ENCODE data around the gene ME3.

The ME3 gene

DNA sequence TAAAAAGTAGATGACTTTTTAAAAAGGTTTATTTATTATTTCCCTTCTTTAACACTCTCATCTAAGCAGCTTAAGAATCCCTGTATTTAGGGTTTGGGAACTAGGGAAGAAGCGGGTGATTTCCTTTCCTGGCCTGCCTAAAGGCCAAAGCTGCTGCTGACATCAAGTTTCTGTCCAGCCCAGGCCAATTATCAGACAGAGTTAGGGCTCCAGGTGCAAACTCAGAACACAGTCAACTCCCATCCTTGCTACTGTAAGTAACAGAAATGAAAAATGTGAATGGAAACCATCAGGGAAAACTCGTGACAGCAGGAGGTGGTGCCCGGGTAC lies 188.8 kb downstream of the ME3 start:
- no peak for DNase-seq

- no peak for DNase-seq
Measured at GRCh38 chr11:86482692-86483091, 189.7 kb downstream of the ME3 start.

DNA sequence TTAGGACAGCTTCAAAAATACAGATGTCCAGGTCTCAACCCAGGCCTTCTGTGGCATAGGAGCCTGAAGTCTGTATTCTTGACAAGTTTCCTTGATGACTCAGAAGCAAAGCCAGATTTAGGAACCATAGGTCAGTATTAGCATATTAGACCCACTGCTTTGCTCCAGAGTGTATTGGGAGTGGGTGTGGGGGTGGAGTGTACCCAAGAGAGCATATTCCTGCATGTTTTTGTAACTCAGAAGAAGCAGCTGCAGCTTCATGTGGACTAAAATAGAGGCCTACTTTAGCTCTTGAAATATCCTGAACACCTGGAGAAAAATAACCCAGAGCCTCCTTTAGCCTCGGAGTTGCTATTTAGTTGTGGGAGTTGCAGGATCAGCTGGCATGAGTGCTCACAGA lies 191.0 kb downstream of the ME3 start:
- no peak for DNase-seq

- no peak for DNase-seq
Measured at GRCh38 chr11:86478348-86478747, 194.1 kb downstream of the ME3 start.

GRCh38 chr11:86477495-86478155 lies 194.8 kb downstream of the ME3 start:
- DNase-seq = no peak

GRCh38 chr11:86476109-86476861 lies 196.1 kb downstream of the ME3 start:
- no peak for DNase-seq

DNA sequence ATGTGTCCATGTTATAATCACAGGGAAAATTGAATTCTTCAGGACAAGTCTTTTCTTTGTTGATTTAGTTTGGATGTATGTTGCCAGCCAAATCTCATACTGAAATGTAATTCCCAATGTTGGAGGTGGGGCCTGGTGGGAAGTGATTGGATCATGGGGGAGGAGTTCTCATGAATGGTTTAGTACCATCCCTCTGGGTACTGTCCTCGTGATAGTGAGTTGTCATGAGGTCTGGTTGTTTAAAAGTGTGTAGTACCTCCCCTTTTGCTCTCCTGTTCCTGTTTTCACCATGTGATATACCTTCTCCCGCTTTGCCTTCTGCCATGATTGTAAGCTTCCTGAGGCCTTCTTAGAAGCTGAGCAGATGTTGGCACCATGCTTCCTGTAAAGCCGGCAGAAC lies 197.4 kb downstream of the ME3 start:
- no peak for DNase-seq

DNA sequence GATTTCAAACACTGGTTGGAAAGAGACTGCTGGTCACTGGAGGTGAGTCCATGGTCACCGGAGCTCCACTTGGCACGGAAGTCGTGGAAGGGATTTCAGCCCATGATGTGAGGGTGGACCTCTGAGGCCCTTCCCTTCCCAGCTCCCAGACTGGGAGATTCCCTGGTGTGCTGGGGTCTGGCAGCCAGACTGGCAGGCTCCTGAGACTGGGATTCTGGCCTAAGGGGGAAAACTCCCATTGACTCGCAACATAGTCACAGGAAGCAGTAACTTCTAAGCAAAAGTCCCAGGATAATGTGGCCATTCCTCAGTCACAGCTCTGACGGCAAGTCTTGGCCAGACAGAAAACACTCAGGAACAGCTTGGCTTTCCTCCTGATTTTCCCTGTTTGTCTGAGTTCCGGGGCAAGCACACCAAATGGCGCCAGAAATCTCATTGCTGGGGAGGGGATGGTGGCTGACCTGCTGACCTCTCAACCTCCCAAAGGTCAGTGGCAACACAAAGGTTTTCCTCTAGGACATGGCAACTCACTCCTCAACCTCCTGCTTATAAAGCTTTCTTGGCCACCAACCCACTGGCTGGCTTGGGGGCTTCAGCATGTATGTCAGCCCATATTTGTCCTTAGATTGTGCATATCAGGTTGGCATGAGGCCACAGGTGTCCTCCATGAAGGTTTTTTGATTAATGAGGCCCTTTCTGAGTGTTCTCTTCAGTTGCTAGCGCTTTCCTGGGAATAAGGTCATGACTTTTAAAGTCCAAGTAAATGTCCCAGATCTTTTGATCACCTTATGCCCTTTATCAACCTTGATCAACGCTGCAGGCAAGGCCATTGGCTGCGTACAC lies 198.2 kb downstream of the ME3 start:
- DNase-seq = no peak

DNA sequence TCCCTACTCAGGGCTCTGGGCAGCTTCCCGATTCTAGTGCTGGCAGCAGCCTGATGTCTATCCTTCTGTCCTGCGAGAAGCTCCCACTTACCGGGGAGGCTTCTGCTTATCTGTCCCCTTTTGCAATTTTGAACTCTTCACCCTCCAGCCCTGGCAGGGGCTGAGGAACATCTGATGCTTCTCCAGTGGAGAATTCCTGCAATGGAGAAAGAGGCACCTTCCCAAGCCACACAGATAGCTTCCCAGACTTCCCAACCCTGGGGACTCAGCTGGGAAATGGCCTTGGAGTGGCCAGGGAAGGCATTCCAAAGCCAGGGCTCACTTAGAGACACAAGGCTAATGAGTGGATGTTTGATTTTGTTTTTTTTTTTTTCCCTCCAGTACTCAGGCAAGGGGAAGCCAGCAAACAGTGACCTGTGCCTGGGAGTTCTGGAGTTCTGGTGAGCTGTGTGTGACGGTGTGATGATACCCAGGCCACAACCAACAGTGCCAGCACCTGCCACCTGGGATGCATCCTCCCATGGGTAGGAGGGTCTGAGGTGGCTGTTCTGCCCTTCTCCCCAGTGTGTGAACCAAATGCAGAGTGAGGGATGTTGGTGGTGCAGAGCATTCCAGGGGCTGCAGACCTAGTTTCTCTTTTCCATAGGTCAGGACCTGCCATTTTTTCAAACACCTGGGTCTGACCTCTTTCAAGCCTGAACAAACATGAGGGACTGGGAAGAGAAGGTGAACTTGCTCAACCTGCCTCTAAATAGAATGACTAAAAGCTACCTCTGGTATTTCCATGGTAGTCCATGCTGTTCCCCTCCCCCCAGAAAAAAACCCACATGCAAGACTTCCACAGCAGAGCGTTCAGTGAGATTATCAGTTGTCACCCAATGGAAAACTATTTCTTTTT lies 202.7 kb downstream of the ME3 start:
- peak; percentile 27 for DNase-seq

DNA sequence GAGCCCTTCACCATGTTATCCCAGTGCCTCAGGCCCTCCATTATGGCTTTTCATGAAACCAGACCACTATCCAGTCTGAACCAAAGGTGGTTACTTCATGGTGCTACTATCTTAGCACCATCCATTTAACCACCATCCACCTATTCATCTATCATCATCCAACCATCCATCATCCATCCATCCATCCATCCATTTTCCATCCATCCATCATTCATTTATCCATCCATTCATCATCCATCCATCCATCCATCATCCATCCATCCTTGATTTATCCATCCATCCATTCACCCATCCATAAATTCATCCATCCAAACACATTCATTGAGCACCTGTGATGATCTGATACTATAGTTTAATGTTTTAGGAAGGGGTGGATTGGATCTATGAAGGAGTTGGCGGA lies 204.2 kb downstream of the ME3 start:
- no peak for DNase-seq

DNA sequence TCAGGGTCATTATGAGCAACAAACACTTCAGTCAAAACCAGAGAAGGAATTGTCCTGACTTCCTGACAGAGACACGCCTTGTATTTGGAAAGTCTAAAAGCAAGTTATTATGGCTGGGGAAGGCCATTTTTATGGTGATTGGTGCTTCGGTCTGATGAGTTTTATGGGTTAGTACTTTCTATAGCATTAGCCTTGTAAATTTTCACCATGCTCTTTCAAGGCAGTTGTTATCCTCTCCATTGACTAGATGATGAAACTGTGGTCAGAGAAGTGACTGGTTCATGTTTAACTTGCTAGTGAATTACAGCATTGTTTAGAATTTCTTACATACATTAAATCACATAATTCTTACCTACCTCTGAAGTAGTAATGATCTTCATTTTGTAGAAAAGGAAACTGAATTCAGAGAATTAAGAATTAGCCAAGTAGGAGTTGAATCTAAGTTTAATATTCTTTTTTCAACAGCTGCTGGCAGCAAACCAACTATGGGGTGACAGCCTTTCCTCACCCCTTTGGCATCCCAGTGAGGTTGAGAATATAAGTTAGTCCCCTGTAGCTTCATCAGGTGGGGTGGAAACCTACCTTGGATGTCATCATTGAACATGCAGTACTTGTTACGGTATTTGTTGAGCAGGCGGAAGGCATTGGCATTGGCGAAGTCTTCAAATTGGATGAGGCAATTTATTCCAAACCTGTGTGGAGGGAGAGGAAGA lies 207.8 kb downstream of the ME3 start:
- no peak for DNase-seq

DNA sequence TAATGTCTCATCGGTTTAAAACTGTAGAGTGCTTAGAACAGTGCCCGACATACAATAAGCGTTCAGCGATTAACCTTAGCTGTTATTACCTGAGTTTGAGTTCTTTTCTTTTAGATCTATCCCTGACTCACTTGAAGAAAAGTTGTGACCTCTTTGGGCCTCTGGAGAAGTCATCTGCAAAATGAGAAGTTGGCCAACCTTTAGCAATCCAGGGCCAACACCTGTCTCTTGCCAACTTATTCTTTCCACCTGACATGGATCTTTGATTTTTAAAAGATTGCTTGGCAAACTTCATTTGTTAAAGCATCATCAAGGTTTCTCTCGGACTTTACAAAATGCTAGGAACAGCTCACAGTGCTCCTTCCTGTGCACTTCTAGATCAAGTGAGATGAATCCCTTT lies 208.5 kb downstream of the ME3 start:
- no peak for DNase-seq

GRCh38 chr11:86463120-86463519 lies 209.3 kb downstream of the ME3 start:
- no peak for DNase-seq

DNA sequence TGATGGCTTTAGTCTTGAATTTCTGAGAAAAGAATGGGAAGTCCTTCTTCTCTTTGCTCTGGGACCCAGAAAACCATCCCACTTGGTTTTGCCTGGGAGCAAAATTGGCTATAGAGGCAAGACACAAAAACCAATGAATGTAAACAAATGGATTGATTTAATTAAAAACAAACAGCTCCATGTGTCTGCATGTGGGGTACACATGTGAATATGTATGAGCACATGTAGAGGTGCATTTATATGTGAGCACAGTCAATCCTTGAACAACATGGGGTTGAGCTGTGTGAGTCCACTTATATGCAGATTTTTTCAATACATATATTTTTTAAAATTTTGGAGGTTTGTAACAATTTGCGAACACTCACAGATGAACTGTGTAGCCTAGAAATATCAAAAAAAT lies 210.5 kb downstream of the ME3 start:
- no peak for DNase-seq

DNA sequence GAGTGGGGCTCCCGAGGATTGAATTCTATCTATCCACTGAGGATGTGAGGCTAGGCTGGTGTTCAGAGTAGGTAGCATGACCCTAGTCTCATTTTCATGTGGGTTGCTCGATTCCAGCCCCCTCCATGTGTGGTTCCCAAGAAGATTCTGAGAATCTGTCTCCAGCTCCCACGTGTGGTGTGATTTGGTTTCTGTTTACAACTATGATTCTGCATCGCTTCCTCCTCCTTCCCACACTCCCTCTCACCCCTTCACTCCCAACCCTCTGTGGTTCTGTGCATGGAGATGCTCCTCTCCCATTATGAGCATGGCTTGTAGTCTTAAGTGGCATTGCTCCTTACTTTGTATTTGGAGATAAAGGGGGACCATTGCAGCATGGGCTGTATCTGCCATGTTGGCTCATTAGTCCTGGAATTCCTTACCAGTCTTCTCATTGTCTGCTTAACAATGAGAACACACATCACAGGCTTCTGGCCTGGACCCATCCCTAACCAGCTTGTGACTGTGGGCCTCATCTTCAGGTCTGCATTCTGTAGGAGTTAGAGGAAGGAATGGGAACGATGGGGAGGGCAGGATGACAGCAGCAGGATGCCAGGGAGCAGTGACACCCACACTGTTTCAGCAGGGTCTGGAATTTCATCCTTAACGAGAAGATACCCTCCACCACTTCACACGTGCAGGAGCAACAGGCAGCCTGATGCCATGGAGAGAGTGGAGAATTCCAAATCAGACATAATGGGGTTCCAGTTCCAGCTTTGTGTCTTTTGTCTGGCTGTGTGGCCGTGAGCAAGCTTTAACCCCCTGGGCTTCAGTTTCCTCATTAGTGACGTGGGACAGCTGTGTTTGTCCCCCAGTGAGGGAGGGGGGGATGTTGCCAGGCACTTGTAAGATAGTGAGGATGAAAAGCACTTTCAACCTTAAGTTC lies 211.7 kb downstream of the ME3 start:
- DNase-seq = peak; percentile 16

DNA sequence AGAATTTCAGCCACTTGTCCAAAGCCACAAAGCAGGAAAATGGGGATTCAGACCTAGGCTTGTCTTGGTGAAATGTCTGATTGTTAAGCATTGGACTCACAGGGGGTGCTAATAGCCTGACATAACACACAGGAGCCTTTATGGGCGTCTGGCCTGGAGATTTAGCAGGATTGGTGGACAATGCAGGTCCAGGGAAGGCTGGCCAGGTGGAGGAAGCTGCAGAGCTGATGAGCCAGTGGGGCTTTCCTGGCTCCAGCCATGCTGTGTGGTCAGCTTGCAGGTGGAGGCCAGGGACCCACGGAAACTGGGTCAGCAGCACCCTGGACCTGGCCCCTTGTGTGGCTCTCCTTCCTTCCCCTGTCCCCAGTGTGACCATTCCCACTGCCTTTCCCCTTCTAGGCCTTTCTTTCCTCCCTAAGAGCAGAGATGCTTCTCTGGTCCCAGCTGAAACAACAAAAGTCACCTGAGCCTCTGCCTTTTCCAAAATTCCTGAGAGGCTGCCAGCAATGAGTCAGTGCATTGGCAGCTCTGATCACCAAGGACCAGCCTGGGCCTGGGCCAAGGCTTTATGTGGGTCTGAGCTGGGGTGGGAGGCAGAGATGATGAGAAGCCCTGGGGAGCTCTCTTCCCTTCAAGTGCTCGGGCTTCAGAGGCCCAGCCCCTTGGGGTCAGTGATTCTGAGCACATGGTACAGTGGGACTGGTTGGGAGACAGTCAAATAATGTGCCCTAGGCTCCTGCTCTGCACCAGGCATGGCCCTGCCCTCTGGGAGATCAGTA lies 212.5 kb downstream of the ME3 start:
- DNase-seq = no peak

DNA sequence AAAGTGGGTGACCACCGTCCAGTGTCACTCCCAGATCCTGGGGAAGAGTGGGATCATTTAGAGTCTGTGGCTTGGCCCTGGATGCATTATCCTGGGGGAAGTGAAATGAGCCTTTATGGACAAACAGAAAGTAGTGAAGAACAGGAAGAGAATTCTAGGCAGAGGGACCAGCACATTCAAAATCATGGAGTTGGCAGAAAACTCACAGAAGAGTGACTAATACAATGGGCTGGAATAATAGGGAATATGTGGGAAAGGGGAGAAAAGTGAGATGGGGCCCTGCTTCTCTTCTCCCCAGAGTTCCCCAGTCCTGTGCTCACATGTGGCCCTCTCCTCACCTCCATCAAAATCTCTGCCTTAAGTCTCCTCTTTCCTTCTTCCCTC lies 213.4 kb downstream of the ME3 start:
- DNase-seq = no peak

DNA sequence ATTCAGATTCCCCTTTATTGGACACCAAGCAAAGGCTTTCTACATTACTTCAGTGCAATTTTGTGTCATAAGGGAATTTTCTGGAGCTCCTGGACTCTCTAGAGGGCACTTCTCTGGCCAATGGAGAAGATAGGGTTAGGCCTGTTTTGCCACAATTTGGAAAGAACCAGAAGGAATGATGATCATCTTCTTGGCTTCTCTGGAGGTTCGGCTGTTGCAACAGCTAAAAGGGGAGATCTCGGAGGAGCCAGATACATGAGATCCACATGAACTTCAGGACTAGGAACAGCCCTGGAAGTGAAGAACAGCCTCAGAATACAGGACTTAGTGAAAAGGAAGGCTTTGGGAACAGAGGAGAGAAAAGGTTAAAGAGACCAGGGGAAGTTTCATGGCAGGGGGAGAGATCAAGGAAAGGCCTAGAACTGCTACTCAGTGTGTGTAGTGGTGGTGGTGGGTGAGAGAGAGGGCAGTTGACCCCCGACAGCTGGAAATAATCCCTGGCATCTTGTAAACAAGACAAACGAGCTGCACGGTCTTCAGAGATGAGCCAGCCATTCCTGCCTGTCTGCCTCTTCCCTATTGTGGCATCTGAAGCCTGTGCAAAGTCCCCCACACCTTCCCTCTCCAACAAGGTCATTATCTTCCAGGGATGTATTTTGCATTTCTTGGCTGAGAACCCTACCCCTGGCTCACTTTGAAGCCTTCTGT lies 214.0 kb downstream of the ME3 start:
- no peak for DNase-seq

DNA sequence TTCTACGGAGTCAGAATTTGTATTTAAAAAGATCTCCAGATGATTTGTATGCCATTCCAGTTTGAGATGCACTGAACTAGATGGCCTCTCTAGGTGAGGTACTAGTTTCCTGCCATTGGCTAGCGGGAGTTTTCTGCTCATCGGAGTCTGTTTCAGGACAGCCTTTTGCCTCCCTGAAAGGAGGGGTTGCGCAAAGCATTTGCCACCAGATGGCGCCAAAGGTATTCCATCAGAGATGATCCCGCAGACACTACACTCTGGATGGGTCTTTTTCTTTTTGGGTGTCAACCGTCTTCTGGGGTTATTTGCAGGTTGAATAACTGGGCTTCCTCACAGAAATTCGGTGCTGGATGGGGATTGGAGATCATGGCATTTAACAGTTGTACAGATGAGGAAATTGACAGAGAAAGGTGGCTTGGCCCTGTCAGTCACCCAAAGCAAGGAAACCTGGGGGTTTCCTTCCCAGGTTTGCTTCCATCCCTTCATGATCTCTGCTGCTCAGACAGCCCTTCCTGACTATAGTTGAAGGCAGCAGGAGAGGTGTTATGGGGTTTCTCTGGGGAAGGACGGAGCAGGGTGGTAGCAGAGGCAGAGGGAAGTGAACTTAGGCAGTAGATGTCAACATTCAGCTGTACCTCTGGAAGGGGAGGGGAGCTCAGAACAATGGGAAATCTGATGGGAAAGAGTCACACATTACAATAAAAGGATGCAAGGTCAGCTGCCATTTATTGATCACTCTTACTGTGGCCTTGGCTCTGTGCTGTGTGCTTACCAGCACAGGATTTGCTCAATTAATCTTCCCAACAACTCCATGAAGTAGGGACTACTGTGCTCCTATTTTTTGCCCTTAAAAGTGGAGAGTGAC lies 216.1 kb downstream of the ME3 start:
- peak; percentile 90 for DNase-seq

All from stimulated activated CD4-positive, alpha-beta T cell treated with anti-CD3 and anti-CD28 coated beads, Interleukin-15, amount 100 ng/mL, for 24 hours (primary cell).